A673 (cell line): ENCODE results near the gene GAMT. TPM values are rescaled to one million over a fixed set of nuclear protein-coding genes. Genes with fewer than 3 reads are reported as not detected.

Experiments used
- BruUV-seq: library from RNA; stranded (reverse); fragments of 400-500 nt; replicated peaks from 2 replicates; lab custom pipeline; 2021; lab: Mats Ljungman, UMichigan
- CTCF ChIA-PET: fragments of 300-600 bp; sonication (Branson Sonifier 250); formaldehyde crosslinking; loops from one replicate; lab custom pipeline; 2022; ENCODE audit warnings: antibody characterized with exemption; lab: Charles Lee
- POLR2A ChIA-PET: fragments of 300-600 bp; sonication (Branson Sonifier 250); formaldehyde crosslinking; loops from one replicate; lab custom pipeline; 2022; ENCODE audit warnings: antibody characterized with exemption; ENCODE audit not compliant: low non-redundant PET; lab: Charles Lee
- DNase-seq: peaks from one replicate; pipeline ENCODE4 v3.0.0-alpha.2; 2015; ENCODE audit warnings: low spot score
- H3K27ac ChIP-seq: fragments of 200-600 bp; sonication (generic); 2 replicates; pipeline ENCODE4 v1.5.1; 2016; ENCODE audit warnings: mixed run types, low read depth, mild to moderate bottlenecking, mixed read lengths, antibody characterized with exemption, low read length; ENCODE audit not compliant: poor library complexity, severe bottlenecking
- H3K27me3 ChIP-seq: fragments of 200-600 bp; sonication (generic); replicated peaks from 2 replicates; pipeline ENCODE4 v1.6.1; 2017; ENCODE audit warnings: mixed run types, low read depth, mild to moderate bottlenecking, mixed read lengths, antibody characterized with exemption, low read length; ENCODE audit not compliant: insufficient read depth, poor library complexity
- H3K36me3 ChIP-seq: fragments of 200-600 bp; sonication (generic); 2 replicates; pipeline ENCODE4 v1.6.1; 2016; ENCODE audit warnings: mixed run types, mild to moderate bottlenecking, mixed read lengths, antibody characterized with exemption, low read length; ENCODE audit not compliant: insufficient read depth, poor library complexity, severe bottlenecking
- H3K4me1 ChIP-seq: fragments of 200-600 bp; sonication (generic); 2 replicates; pipeline ENCODE4 v1.6.1; 2017; ENCODE audit warnings: mixed run types, mild to moderate bottlenecking, mixed read lengths, antibody characterized with exemption, low read length; ENCODE audit not compliant: insufficient read depth, poor library complexity, severe bottlenecking
- H3K4me3 ChIP-seq: fragments of 200-600 bp; sonication (generic); 2 replicates; pipeline ENCODE4 v1.5.1; 2016; ENCODE audit warnings: low read depth, mixed run types, mild to moderate bottlenecking, mixed read lengths, low read length; ENCODE audit not compliant: poor library complexity, severe bottlenecking
- H3K9me3 ChIP-seq: fragments of 200-600 bp; sonication (generic); 2 replicates; pipeline ENCODE4 v1.6.1; 2016; ENCODE audit warnings: mixed run types, low read depth, mild to moderate bottlenecking, mixed read lengths, antibody characterized with exemption, low read length; ENCODE audit not compliant: poor library complexity, severe bottlenecking
- EZH2 ChIP-seq: fragments of 200-600 bp; sonication (generic); IDR thresholded peaks from 2 replicates; pipeline ENCODE4 v1.6.1; 2017; ENCODE audit warnings: borderline replicate concordance, low read depth, mild to moderate bottlenecking, mixed read lengths, antibody characterized with exemption, low read length; ENCODE audit not compliant: poor library complexity, severe bottlenecking
- intact Hi-C: fragments of 100-400 bp; cut with micrococcal nuclease; formaldehyde crosslinking; loops from one replicate; pipeline ENCODE4 v1.10.0; 2022; ENCODE audit not compliant: unreplicated experiment
- total RNA-seq: library from RNA; stranded (reverse); gene quantifications from 2 replicates; pipeline ENCODE4 v1.2.3, GENCODE V29; 2021
- TF ChIP-seq, protein P1 (sequence below): fragments of 300-800, 200-600 bp; sonication (generic); conservative IDR thresholded peaks from 2 replicates; pipeline ENCODE4 v1.5.1; 2017; ENCODE audit warnings: low read depth, mild to moderate bottlenecking, antibody characterized with exemption, low read length, moderate library complexity, mixed read lengths

Gene GAMT
- total RNA-seq, 1 experiment from 2014 or later: 18.8 TPM

DNA sequence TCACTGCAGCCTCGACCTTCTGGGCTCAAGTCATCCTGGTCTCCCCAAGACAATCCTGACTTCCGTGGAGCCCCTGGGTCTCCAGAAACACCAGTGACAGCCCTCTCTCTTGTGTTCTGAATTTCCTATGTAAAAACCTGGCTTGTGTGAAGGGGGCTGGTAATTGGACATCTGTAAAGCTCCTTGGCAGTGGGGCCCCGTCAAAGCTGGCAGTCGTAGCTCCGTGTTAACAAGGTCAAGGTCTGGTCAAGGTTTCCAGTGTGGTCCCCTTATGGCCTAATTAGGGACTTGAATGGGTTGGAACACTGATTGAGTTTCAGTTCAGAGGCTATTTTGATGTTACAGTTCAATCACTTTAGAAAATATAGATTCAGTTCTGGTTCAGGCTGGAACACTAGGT lies 50.5 kb downstream of the GAMT start:
- CTCF ChIA-PET: interaction anchor here (0.7 kb wide), 1 partner anchor 71 kb away, joined by 4 read pairs; no protein-coding TSS in a partner anchor
- TF ChIP-seq, protein P1, sequence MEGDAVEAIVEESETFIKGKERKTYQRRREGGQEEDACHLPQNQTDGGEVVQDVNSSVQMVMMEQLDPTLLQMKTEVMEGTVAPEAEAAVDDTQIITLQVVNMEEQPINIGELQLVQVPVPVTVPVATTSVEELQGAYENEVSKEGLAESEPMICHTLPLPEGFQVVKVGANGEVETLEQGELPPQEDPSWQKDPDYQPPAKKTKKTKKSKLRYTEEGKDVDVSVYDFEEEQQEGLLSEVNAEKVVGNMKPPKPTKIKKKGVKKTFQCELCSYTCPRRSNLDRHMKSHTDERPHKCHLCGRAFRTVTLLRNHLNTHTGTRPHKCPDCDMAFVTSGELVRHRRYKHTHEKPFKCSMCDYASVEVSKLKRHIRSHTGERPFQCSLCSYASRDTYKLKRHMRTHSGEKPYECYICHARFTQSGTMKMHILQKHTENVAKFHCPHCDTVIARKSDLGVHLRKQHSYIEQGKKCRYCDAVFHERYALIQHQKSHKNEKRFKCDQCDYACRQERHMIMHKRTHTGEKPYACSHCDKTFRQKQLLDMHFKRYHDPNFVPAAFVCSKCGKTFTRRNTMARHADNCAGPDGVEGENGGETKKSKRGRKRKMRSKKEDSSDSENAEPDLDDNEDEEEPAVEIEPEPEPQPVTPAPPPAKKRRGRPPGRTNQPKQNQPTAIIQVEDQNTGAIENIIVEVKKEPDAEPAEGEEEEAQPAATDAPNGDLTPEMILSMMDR: no peak
- TF ChIP-seq EZH2: no peak
- no peaks in the 10 kb centered on the region for H3K36me3 ChIP-seq

DNA sequence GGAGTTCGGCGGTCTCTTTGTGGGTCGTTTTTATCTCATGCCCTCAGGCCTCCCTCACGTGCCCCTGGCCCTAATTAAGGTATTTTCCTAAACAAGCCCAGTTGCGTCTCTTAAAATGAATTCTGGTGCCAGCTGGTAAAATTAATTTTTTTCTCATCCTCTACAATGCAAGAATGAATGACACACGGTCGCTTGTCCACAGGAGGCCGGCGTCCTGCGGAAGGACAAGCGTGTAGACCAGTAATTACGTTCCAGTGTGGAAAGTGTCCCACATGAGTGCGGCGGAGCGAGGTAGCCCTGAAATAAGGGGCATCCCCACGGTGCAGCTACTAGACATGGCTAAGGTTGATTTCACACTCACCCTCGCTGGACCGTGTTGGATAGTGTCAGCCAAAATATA lies 52.1 kb downstream of the GAMT start:
- H3K36me3 ChIP-seq: no peaks in the 10 kb centered on the region
- TF ChIP-seq, protein P1: no peak
- TF ChIP-seq EZH2: no peak
- no peaks in the 10 kb centered on the region for H3K9me3 ChIP-seq
- no TSS peak for BruUV-seq
- no peak overlapping the region for H3K4me3 ChIP-seq
- CTCF ChIA-PET: no interaction called here
- peaks cover 4% of the 10 kb centered on the region for H3K4me1 ChIP-seq
- H3K27me3 ChIP-seq: no peaks in the 10 kb centered on the region
- intact Hi-C loops: no loop called here
- DNase-seq: no peak
- no peak overlapping the region for H3K27ac ChIP-seq
- POLR2A ChIA-PET: interaction anchor here (0.6 kb wide), 1 partner anchor 42 kb away, joined by 5 read pairs; no protein-coding TSS in a partner anchor

More for the DNA sequence above, 50.5 kb downstream of the GAMT start:
- no peak overlapping the region for H3K4me3 ChIP-seq
- intact Hi-C loops: no loop called here
- BruUV-seq: no TSS peak
- POLR2A ChIA-PET: no interaction called here
- H3K27me3 ChIP-seq: no peaks in the 10 kb centered on the region
- no peaks in the 10 kb centered on the region for H3K9me3 ChIP-seq
- H3K27ac ChIP-seq: no peak overlapping the region
- DNase-seq: no peak
- peaks cover 7% of the 10 kb centered on the region for H3K4me1 ChIP-seq

Other genes starting within 250 kb of the GAMT start
- gene SBNO2, start 227.3 kb downstream of the GAMT start, total RNA-seq: 46.9 and 51.8 TPM in 2 replicates
- 64.9 and 73.2 TPM in 2 replicates for gene STK11, start 195.8 kb downstream of the GAMT start, total RNA-seq
- gene CBARP, start 163.5 kb downstream of the GAMT start, total RNA-seq: 13.3 and 15.0 TPM in 2 replicates
- 237 and 250 TPM in 2 replicates for gene ATP5F1D, start 159.8 kb downstream of the GAMT start, total RNA-seq
- gene MIDN, start 153.0 kb downstream of the GAMT start, total RNA-seq: 156 and 169 TPM in 2 replicates
- 287 and 386 TPM in 2 replicates for gene CIRBP, start 132.2 kb downstream of the GAMT start, total RNA-seq
- 69.4 and 88.6 TPM in 2 replicates for gene FAM174C, start 126.0 kb downstream of the GAMT start, total RNA-seq
- gene EFNA2, start 115.7 kb downstream of the GAMT start, total RNA-seq: 0.64 and 0.68 TPM in 2 replicates
- gene NDUFS7, start 17.6 kb downstream of the GAMT start, total RNA-seq: 101 and 111 TPM in 2 replicates
- gene DAZAP1, start 6.0 kb upstream of the GAMT start, total RNA-seq: 222 and 229 TPM in 2 replicates
- gene RPS15, start 36.9 kb upstream of the GAMT start, total RNA-seq: 1,685 and 1,696 TPM in 2 replicates
- 1.3 and 1.9 TPM in 2 replicates for gene APC2, start 48.6 kb upstream of the GAMT start, total RNA-seq
- gene C19orf25, start 77.7 kb upstream of the GAMT start, total RNA-seq: 35.0 and 37.1 TPM in 2 replicates
- 7.2 and 11.1 TPM in 2 replicates for gene PCSK4, start 88.8 kb upstream of the GAMT start, total RNA-seq
- 4.7 and 6.8 TPM in 2 replicates for gene REEP6, start 89.6 kb upstream of the GAMT start, total RNA-seq
- 0.59 and 0.86 TPM in 2 replicates for gene ADAMTSL5, start 111.5 kb upstream of the GAMT start, total RNA-seq
- not detected in 2 replicates for gene PLK5, start 122.5 kb upstream of the GAMT start, total RNA-seq
- 60.0 and 65.4 TPM in 2 replicates for gene MEX3D, start 166.8 kb upstream of the GAMT start, total RNA-seq
- 138 and 139 TPM in 2 replicates for gene MBD3, start 191.3 kb upstream of the GAMT start, total RNA-seq
- gene UQCR11, start 203.9 kb upstream of the GAMT start, total RNA-seq: 256 and 258 TPM in 2 replicates